Loucy (cell line): ENCODE measurements around the gene YIPF6.

ENCODE experiments used
- EZH2phosphoT487 ChIP-seq: fragments of 200-600 bp; IDR thresholded peaks from 2 replicates; pipeline ENCODE4 v1.6.1; 2018; ENCODE audit warnings: antibody characterized with exemption, mild to moderate bottlenecking, moderate library complexity, borderline replicate concordance
- TF ChIP-seq, protein P1 (sequence below): fragments of 200-600 bp; sonication (generic); conservative IDR thresholded peaks from 2 replicates; pipeline ENCODE4 v1.5.1; 2014; ENCODE audit warnings: mild to moderate bottlenecking, antibody characterized with exemption, low read length

DNA sequence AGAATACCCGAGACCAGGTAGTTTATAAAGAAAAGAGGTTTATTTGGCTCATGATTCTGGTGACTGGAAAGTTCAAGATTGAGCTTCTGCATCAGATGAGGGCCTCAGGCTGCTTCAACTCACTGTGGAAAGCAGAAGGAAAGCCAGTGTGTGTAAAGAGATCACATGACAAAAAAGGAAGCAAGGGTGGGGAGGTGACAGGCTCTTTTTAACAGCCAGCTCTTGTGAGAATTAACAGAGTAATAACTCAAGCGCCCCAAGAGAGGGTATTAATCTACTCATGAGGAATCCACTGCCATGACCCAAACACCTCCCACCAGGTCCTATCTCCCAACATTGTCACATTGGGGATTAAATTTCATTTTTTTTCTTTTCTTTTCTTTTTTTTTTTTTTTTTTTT, 6.3 kb upstream of the YIPF6 start:
- TF ChIP-seq, protein P1, sequence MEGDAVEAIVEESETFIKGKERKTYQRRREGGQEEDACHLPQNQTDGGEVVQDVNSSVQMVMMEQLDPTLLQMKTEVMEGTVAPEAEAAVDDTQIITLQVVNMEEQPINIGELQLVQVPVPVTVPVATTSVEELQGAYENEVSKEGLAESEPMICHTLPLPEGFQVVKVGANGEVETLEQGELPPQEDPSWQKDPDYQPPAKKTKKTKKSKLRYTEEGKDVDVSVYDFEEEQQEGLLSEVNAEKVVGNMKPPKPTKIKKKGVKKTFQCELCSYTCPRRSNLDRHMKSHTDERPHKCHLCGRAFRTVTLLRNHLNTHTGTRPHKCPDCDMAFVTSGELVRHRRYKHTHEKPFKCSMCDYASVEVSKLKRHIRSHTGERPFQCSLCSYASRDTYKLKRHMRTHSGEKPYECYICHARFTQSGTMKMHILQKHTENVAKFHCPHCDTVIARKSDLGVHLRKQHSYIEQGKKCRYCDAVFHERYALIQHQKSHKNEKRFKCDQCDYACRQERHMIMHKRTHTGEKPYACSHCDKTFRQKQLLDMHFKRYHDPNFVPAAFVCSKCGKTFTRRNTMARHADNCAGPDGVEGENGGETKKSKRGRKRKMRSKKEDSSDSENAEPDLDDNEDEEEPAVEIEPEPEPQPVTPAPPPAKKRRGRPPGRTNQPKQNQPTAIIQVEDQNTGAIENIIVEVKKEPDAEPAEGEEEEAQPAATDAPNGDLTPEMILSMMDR: no peak
- no peak for TF ChIP-seq EZH2phosphoT487
